Aorta (tissue), 5 donors: ENCODE results near the gene ZFAND2B. TPM values are rescaled to one million over a fixed set of nuclear protein-coding genes. Genes with fewer than 3 reads are reported as not detected.

Experiments
- ATAC-seq: fragments of 200-7000 bp; cut with Tn5 transposase; one replicate; pipeline ENCODE4 v1.9.1; 2022; ENCODE audit warnings: moderate library complexity; ENCODE audit not compliant: low FRiP score
- DNase-seq, 2 donors: peaks; one replicate each; pipeline ENCODE4 v3.0.0-alpha.2; 2020
- H3K27ac ChIP-seq, 2 donors: one replicate each; pipeline ENCODE4 v1.5.1; 2013; ENCODE audit warnings: low read length in 2 of 2, mild to moderate bottlenecking in 2 of 2, moderate library complexity in 2 of 2, control low read depth in 1 of 2, inconsistent platforms in 1 of 2, low read depth in 1 of 2
- H3K27me3 ChIP-seq, 2 donors: one replicate each; pipeline ENCODE4 v1.6.1; 2013; ENCODE audit warnings: control low read depth in 1 of 2, low read length in 1 of 2, mild to moderate bottlenecking in 1 of 2, moderate library complexity in 1 of 2; ENCODE audit not compliant: insufficient read depth in 2 of 2, control insufficient read depth in 1 of 2
- H3K36me3 ChIP-seq, 2 donors: one replicate each; pipeline ENCODE4 v1.6.1; 2013; ENCODE audit warnings: control low read depth in 1 of 2, low read length in 1 of 2, mild to moderate bottlenecking in 1 of 2; ENCODE audit not compliant: insufficient read depth in 2 of 2, control insufficient read depth in 1 of 2
- H3K4me1 ChIP-seq, 2 donors: one replicate each; pipeline ENCODE4 v1.6.1; 2013; ENCODE audit warnings: low read length in 2 of 2, control low read depth in 1 of 2, mild to moderate bottlenecking in 1 of 2, moderate library complexity in 1 of 2; ENCODE audit not compliant: insufficient read depth in 2 of 2, control insufficient read depth in 1 of 2
- H3K4me3 ChIP-seq, 2 donors: one replicate each; pipeline ENCODE4 v1.5.1; 2013; ENCODE audit warnings: low read length in 2 of 2, control low read depth in 1 of 2, mild to moderate bottlenecking in 1 of 2
- H3K9me3 ChIP-seq: one replicate; pipeline ENCODE4 v1.6.1; 2013; ENCODE audit warnings: mild to moderate bottlenecking, low read length; ENCODE audit not compliant: control insufficient read depth
- WGBS, 2 donors: extraction: QIAGEN DNeasy Blood & Tissue Kit; methylation state at CpG; one replicate each; pipeline ENCODE4 v1.1.7; 2013; 5-methylcytosine and 5-hydroxymethylcytosine counted together
- intact Hi-C, 2 donors: fragments of 100-400 bp; cut with DNase I; formaldehyde crosslinking; loops; one replicate each; pipeline versions ENCODE4 v1.14.2 to v1.15.0; 2022
- polyA plus RNA-seq, 2 donors: library from polyadenylated mRNA; stranded (reverse); fragments of 200-250 nt; gene quantifications; one replicate each; pipeline ENCODE4 v1.2.3, GENCODE V29; 2013
- total RNA-seq, 2 donors: library from RNA; stranded (reverse); fragmentation: NEBNext Ultra II Directional; extraction: Animal tissue kit (Norgen Biotek cat#: 25700); gene quantifications; one replicate each; pipeline ENCODE4 v1.2.1, GENCODE V29; 2021
- donor health status: healthy with polysubstance abuse.
- donor health status: Bipolar disorder and iron deficiency.
- donor health status: DM: no; HTN: no; CAD: no.
- donor health status: DM: no; HTN: no; CAD: no.
- donor health status: DM: yes; HTN: yes; CAD: no.

Gene ZFAND2B
- total and polyA plus RNA-seq, 4 donors = 30.2 to 73.4 (median 42.1) TPM

DNA sequence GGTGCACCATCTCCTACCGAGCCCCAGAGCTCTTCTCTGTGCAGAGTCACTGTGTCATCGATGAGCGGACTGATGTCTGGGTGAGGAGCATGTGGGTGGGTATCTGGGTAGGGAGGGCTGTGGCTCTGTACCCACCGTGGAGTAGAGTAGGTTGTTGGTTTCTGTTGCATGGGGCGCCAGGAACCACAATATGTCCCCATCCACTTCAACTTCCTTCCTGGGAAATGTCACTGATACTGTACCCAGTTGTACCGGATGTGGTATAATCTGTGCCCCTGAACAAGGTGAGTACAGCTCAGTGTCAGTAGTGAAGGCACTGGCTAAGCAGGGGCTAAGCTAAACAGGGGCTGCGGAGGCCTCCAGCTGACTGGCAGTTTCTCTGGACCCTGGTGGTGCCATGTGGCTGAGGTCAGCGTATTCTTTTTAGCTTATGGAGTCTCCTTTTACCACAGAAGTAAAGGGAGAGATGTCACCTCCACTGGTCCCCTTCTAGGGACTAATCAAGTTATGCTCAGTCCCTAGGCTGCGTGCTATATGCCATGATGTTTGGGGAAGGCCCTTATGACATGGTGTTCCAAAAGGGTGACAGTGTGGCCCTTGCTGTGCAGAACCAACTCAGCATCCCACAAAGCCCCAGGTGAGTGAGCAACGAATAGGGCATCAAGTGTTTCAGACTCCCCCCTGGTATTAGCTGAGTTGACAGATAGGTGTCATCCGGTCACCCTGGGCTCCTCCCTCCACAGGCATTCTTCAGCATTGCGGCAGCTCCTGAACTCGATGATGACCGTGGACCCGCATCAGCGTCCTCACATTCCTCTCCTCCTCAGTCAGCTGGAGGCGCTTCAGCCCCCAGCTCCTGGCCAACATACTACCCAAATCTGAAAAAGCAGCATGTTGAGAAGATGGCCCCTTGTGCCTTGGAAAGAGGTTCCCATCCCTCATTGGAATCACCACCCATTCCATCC, 41.4 kb downstream of the ZFAND2B start:
- DNase-seq (no peak), ATAC-seq (no peak)
- no peak overlapping the region for H3K4me3 ChIP-seq
- peak overlapping the region in 1 of 2 donors; percentile 39 for H3K27ac ChIP-seq
- H3K4me1 ChIP-seq = no peaks in the 10 kb centered on the region
- intact Hi-C loops = loop anchor here in 1 of 2 donors (5.0 kb wide), 1 partner anchor 44 kb away; no protein-coding TSS in a partner anchor
- 92% methylated on average over 17 of the region's 17 CpGs for WGBS, 2 donors
- H3K27me3 ChIP-seq = no peaks in the 10 kb centered on the region
- no peaks in the 10 kb centered on the region for H3K36me3 ChIP-seq
- H3K9me3 ChIP-seq = no peaks in the 10 kb centered on the region

- 37 to 44% methylated on average over 2 of the region's 2 CpGs for WGBS, 2 donors
These were observed 42.2 kb downstream of the ZFAND2B start for GRCh38 chr2:219248845-219249202.

GRCh38 chr2:219249203-219249980, 42.8 kb downstream of the ZFAND2B start:
- no peaks in the 10 kb centered on the region for H3K27me3 ChIP-seq
- 2% methylated on average over 7 of the region's 7 CpGs for WGBS, 2 donors
- intact Hi-C loops = loop anchor here in 1 of 2 donors (5.0 kb wide), 1 partner anchor 43 kb away; no protein-coding TSS in a partner anchor
- ATAC-seq = peak; percentile 47
- H3K9me3 ChIP-seq = no peaks in the 10 kb centered on the region
- peak overlapping the region; percentile 67 to 89 for H3K27ac ChIP-seq
- H3K4me3 ChIP-seq = no peak overlapping the region
- no peaks in the 10 kb centered on the region for H3K36me3 ChIP-seq
- peak; percentile 87 to 89 for DNase-seq
- H3K4me1 ChIP-seq = no peaks in the 10 kb centered on the region

More at GRCh38 chr2:219248845-219249202, 42.2 kb downstream of the ZFAND2B start:
- H3K36me3 ChIP-seq = no peaks in the 10 kb centered on the region
- intact Hi-C loops = loop anchor here in 1 of 2 donors (5.0 kb wide), 1 partner anchor 43 kb away; no protein-coding TSS in a partner anchor
- no peak for ATAC-seq
- peak overlapping the region; percentile 67 to 89 for H3K27ac ChIP-seq
- H3K4me1 ChIP-seq = no peaks in the 10 kb centered on the region
- no peak for DNase-seq
- H3K27me3 ChIP-seq = no peaks in the 10 kb centered on the region
- no peak overlapping the region for H3K4me3 ChIP-seq
- H3K9me3 ChIP-seq = no peaks in the 10 kb centered on the region

- intact Hi-C loops = no loop called here
- Histone ChIP-seq H3K4me1 (no peaks in the 10 kb centered on the region), H3K27me3 (no peaks in the 10 kb centered on the region), H3K36me3 (no peaks in the 10 kb centered on the region), H3K4me3 (no peak overlapping the region), H3K9me3 (no peaks in the 10 kb centered on the region), H3K27ac (peak overlapping the region in 1 of 2 donors; percentile 89)
- DNase-seq (no peak), ATAC-seq (no peak)
- WGBS, 2 donors = 75 to 77% methylated on average over 22 of the region's 22 CpGs
These were observed 43.6 kb downstream of the ZFAND2B start for GRCh38 chr2:219250049-219250781.

DNA sequence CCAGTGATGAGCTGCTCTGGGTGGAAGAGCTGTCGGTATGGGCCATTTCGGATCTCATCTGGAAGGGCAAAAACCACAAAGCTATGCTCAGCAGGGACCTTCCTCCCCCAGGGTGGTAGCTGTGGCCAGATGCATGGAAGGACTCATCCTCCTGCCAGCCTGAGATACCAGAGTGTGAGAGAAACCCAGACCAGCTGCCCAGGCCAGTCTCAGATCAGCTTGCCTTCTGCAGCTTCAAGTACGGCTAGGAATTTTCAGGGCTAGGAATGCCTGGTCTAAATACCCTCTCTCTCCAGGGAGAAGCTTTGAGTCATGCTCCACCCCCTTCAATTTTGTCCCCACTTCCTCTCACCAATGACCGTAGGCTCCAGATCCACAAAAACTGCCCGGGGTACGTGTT, 45.1 kb downstream of the ZFAND2B start:
- Histone ChIP-seq H3K4me1 (no peaks in the 10 kb centered on the region), H3K36me3 (no peaks in the 10 kb centered on the region), H3K9me3 (no peaks in the 10 kb centered on the region), H3K4me3 (no peak overlapping the region), H3K27me3 (no peaks in the 10 kb centered on the region), H3K27ac (peak overlapping the region in 1 of 2 donors; percentile 62)
- no peak for DNase-seq
- ATAC-seq = no peak
- WGBS, 2 donors = 38 to 50% methylated on average over 6 of the region's 6 CpGs
- intact Hi-C loops = loop anchor here in 1 of 2 donors (2.0 kb wide), 3 partner anchors 27 to 43 kb away; partner anchors contain the start of genes ABCB6 and DNAJB2

- Histone ChIP-seq H3K27me3 (no peaks in the 10 kb centered on the region), H3K4me1 (no peaks in the 10 kb centered on the region), H3K36me3 (no peaks in the 10 kb centered on the region), H3K4me3 (peak overlapping the region in 1 of 2 donors; percentile 75), H3K27ac (peak overlapping the region in 1 of 2 donors; percentile 62), H3K9me3 (no peaks in the 10 kb centered on the region)
- intact Hi-C loops = loop anchor here in 1 of 2 donors (2.0 kb wide), 3 partner anchors 27 to 43 kb away; partner anchors contain the start of genes ABCB6 and DNAJB2
- ATAC-seq = no peak
- WGBS, 2 donors = 51 to 66% methylated on average over 5 of the region's 5 CpGs
- DNase-seq = no peak
These were observed 45.5 kb downstream of the ZFAND2B start for GRCh38 chr2:219252084-219252483.

DNA sequence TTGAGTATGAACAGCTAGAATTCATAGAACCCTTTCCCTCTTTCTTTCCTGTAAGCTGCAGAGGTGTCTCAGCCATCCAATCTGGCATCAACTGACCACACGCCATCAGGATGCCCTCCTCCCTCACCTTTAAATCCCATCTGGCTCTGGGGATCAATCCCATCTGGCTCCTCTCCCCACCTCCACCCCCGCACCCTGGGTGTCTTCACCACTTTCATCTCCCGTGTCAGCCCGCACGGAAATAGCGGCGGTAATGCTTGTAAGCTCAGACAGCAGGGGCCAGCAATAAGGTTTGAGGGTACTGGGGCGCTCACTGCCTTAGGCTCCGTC, 46.0 kb downstream of the ZFAND2B start:
- no peaks in the 10 kb centered on the region for H3K27me3 ChIP-seq
- no peak for DNase-seq
- H3K9me3 ChIP-seq = no peaks in the 10 kb centered on the region
- no peaks in the 10 kb centered on the region for H3K36me3 ChIP-seq
- no peaks in the 10 kb centered on the region for H3K4me1 ChIP-seq
- WGBS, 2 donors = 56 to 62% methylated on average over 9 of the region's 9 CpGs
- intact Hi-C loops = loop anchor here in 1 of 2 donors (2.0 kb wide), 3 partner anchors 26 to 42 kb away; partner anchors contain the start of genes ABCB6 and DNAJB2
- peak overlapping the region in 1 of 2 donors; percentile 25 for H3K27ac ChIP-seq
- peak overlapping the region in 1 of 2 donors; percentile 75 for H3K4me3 ChIP-seq
- no peak for ATAC-seq
